Peyer's patch (tissue), 4 donors: ENCODE data around the gene GATA6. TPM values are rescaled to one million over a fixed set of nuclear protein-coding genes. Genes with fewer than 3 reads are reported as not detected.
"Not testable (repeated sequence)": the region's sequence is repeated elsewhere in the genome, so short reads cannot be mapped to it uniquely, and the experiment has no call there.

ENCODE experiments used
- DNase-seq, 3 donors: peaks; one replicate each; pipeline ENCODE4 v3.0.0-alpha.2; 2017 to 2019
- H3K27ac ChIP-seq, 4 donors: fragments of 200-600 bp; sonication (generic); one replicate each; pipeline ENCODE4 v1.5.1; 2016 to 2019
- H3K27me3 ChIP-seq, 2 donors: fragments of 200-600 bp; sonication (generic); one replicate each; pipeline ENCODE4 v1.5.1; 2019
- H3K36me3 ChIP-seq, 3 donors: fragments of 200-600 bp; sonication (generic); one replicate each; pipeline ENCODE4 v1.5.1; 2016 to 2019
- H3K4me1 ChIP-seq, 4 donors: fragments of 200-600 bp; sonication (generic); one replicate each; pipeline ENCODE4 v1.5.1; 2016 to 2019
- H3K4me3 ChIP-seq, 4 donors: fragments of 200-600 bp; sonication (generic); 1 replicate in 3 of 4; 2 replicates in 1 of 4; pipeline ENCODE4 v1.5.1; 2016 to 2019; ENCODE audit warnings: mild to moderate bottlenecking in 1 of 4
- H3K9me3 ChIP-seq, 4 donors: fragments of 200-600 bp; sonication (generic); one replicate each; pipeline ENCODE4 v1.5.1; 2016 to 2019; ENCODE audit warnings: mild to moderate bottlenecking in 1 of 4
- CTCF ChIP-seq, 6 experiments: fragments of 450-650 bp in 4 of 6; fragments of 200-600 bp in 2 of 6; sonication (generic) in 1 of 6; IDR thresholded peaks; one replicate each; pipeline ENCODE4 v1.5.1; 2017 to 2019; ENCODE audit warnings: antibody characterized with exemption in 6 of 6, mild to moderate bottlenecking in 3 of 6, moderate library complexity in 1 of 6
- POLR2A ChIP-seq, 2 donors: fragments of 450-650 bp; IDR thresholded peaks; one replicate each; pipeline ENCODE4 v1.5.1; 2017; ENCODE audit warnings: antibody characterized with exemption in 2 of 2, mild to moderate bottlenecking in 2 of 2, moderate library complexity in 2 of 2
- total RNA-seq, 4 donors: library from RNA; depleted of rRNA; stranded (reverse); fragments of >200 nt; gene quantifications; one replicate each; pipeline ENCODE4 v1.1.0, GENCODE V29; 2016

GATA6 gene
- total RNA-seq, 4 donors from 2014 or later = 24.8 to 127 (median 114) TPM

- H3K9me3 ChIP-seq = no peaks in the 10 kb centered on the region
- H3K36me3 ChIP-seq = no peaks in the 10 kb centered on the region
- H3K27ac ChIP-seq = peak overlapping the region in 3 of 4 donors; percentile 50 to 85 (median 75)
- peak overlapping the region in 1 of 4 donors; percentile 17 for H3K4me3 ChIP-seq
- H3K4me1 ChIP-seq = peaks cover 0 to 54% (median 4%) of the 10 kb centered on the region in 4 donors
- no peak for DNase-seq
- no peak for TF ChIP-seq CTCF (IDR thresholded peaks at IDR 0.05)
- no peak for TF ChIP-seq POLR2A (IDR thresholded peaks at IDR 0.05)
- no peaks in the 10 kb centered on the region for H3K27me3 ChIP-seq
Observed at GRCh38 chr18:22193466-22193865, 24.1 kb downstream of the GATA6 start.

- H3K4me1 ChIP-seq = peaks cover 0 to 47% (median 4%) of the 10 kb centered on the region in 4 donors
- H3K27me3 ChIP-seq = no peaks in the 10 kb centered on the region
- DNase-seq = peak in 2 of 3 donors; percentile 79 to 85
- peak overlapping the region in 3 of 4 donors; percentile 50 to 85 (median 75) for H3K27ac ChIP-seq
- no peaks in the 10 kb centered on the region for H3K36me3 ChIP-seq
- H3K4me3 ChIP-seq = peak overlapping the region in 1 of 4 donors; percentile 17
- TF ChIP-seq POLR2A (IDR thresholded peaks at IDR 0.05) = peak; percentile 31 to 73
- no peak for TF ChIP-seq CTCF (IDR thresholded peaks at IDR 0.05)
- no peaks in the 10 kb centered on the region for H3K9me3 ChIP-seq
Observed at GRCh38 chr18:22194151-22194598, 24.8 kb downstream of the GATA6 start.

GRCh38 chr18:22195052-22195451 lies 25.7 kb downstream of the GATA6 start:
- Histone ChIP-seq H3K4me1 (peaks cover 0 to 42% (median 5%) of the 10 kb centered on the region in 4 donors), H3K4me3 (no peak overlapping the region), H3K36me3 (peaks cover 0 to 2% (median 0%) of the 10 kb centered on the region in 3 donors), H3K9me3 (no peaks in the 10 kb centered on the region), H3K27ac (peak overlapping the region in 2 of 4 donors; percentile 75 to 85), H3K27me3 (no peaks in the 10 kb centered on the region)
- no peak for TF ChIP-seq CTCF (IDR thresholded peaks at IDR 0.05)
- no peak for TF ChIP-seq POLR2A (IDR thresholded peaks at IDR 0.05)
- no peak for DNase-seq

- peaks cover 0 to 21% (median 0%) of the 10 kb centered on the region in 3 donors for H3K36me3 ChIP-seq
- DNase-seq, H3K9me3 ChIP-seq, H3K27me3 ChIP-seq, H3K4me3 ChIP-seq: not testable (repeated sequence)
- H3K27ac ChIP-seq = peak overlapping the region in 1 of 4 donors; percentile 22
- peaks cover 0 to 31% (median 3%) of the 10 kb centered on the region in 4 donors for H3K4me1 ChIP-seq
Observed at GRCh38 chr18:22196943-22197342, 27.6 kb downstream of the GATA6 start.

- Histone ChIP-seq H3K4me1 (peaks cover 0 to 26% (median 3%) of the 10 kb centered on the region in 4 donors), H3K27ac (peak overlapping the region in 1 of 4 donors; percentile 46), H3K9me3 (no peaks in the 10 kb centered on the region), H3K36me3 (peaks cover 0 to 28% (median 0%) of the 10 kb centered on the region in 3 donors), H3K4me3 (no peak overlapping the region), H3K27me3 (no peaks in the 10 kb centered on the region)
- no peak for DNase-seq
- TF ChIP-seq CTCF (IDR thresholded peaks at IDR 0.05) (no peak), POLR2A (IDR thresholded peaks at IDR 0.05) (no peak)
Observed at GRCh38 chr18:22197668-22198067, 28.3 kb downstream of the GATA6 start.

GRCh38 chr18:22198163-22198562 lies 28.8 kb downstream of the GATA6 start:
- Histone ChIP-seq H3K4me1 (peaks cover 0 to 22% (median 3%) of the 10 kb centered on the region in 4 donors), H3K27ac (peak overlapping the region in 1 of 4 donors; percentile 18)

More at GRCh38 chr18:22198163-22198562, 28.8 kb downstream of the GATA6 start:
- no peak for TF ChIP-seq POLR2A (IDR thresholded peaks at IDR 0.05)
- H3K9me3 ChIP-seq = no peaks in the 10 kb centered on the region
- H3K36me3 ChIP-seq = peaks cover 0 to 29% (median 0%) of the 10 kb centered on the region in 3 donors
- no peak overlapping the region for H3K4me3 ChIP-seq
- no peaks in the 10 kb centered on the region for H3K27me3 ChIP-seq
- DNase-seq = no peak
